Subcutaneous abdominal adipose tissue (tissue), 5 donors: Measurements from ENCODE around the gene CELA2A.

ENCODE experiments used
- H3K27ac ChIP-seq: one replicate; pipeline ENCODE4 v1.7.0; 2013; ENCODE audit warnings: low read depth, mild to moderate bottlenecking, inconsistent platforms, low read length, moderate library complexity
- H3K27me3 ChIP-seq, 5 donors: one replicate each; pipeline ENCODE4 v1.7.0; 2013; ENCODE audit warnings: low read length in 5 of 5, inconsistent platforms in 1 of 5; ENCODE audit not compliant: control insufficient read depth in 5 of 5, insufficient read depth in 4 of 5
- H3K36me3 ChIP-seq, 5 donors: one replicate each; pipeline ENCODE4 v1.7.0; 2013; ENCODE audit warnings: low read length in 5 of 5; ENCODE audit not compliant: control insufficient read depth in 5 of 5, insufficient read depth in 5 of 5
- H3K4me1 ChIP-seq, 5 donors: one replicate each; pipeline ENCODE4 v1.7.0; 2013; ENCODE audit warnings: low read length in 5 of 5, mild to moderate bottlenecking in 3 of 5, moderate library complexity in 1 of 5; ENCODE audit not compliant: control insufficient read depth in 5 of 5, insufficient read depth in 5 of 5
- H3K4me3 ChIP-seq, 5 donors: one replicate each; pipeline ENCODE4 v1.7.0; 2013; ENCODE audit warnings: low read length in 5 of 5, low read depth in 1 of 5
- H3K9ac ChIP-seq, 5 donors: one replicate each; pipeline ENCODE4 v1.7.0; 2013; ENCODE audit warnings: low read length in 5 of 5, mild to moderate bottlenecking in 4 of 5, moderate library complexity in 3 of 5
- H3K9me3 ChIP-seq, 5 donors: one replicate each; pipeline ENCODE4 v1.7.0; 2013; ENCODE audit warnings: low read length in 5 of 5; ENCODE audit not compliant: control insufficient read depth in 5 of 5
- donor health status: healthy.
- donor health status: healthy.
- donor health status: healthy.
- donor health status: healthy.
- donor health status: healthy.

CELA2A gene

GRCh38 chr1:15413563-15414444, 42.7 kb upstream of the CELA2A start:
- peak overlapping the region; percentile 50 for H3K27ac ChIP-seq
- H3K4me3 ChIP-seq: peak overlapping the region in 2 of 5 donors; percentile 29 to 82
- peak overlapping the region in 1 of 5 donors; percentile 7 for H3K9ac ChIP-seq
- no peaks in the 10 kb centered on the region for H3K9me3 ChIP-seq
- H3K4me1 ChIP-seq: peaks cover 5 to 86% (median 65%) of the 10 kb centered on the region in 5 donors
- peaks cover 0 to 7% (median 0%) of the 10 kb centered on the region in 5 donors for H3K36me3 ChIP-seq
- H3K27me3 ChIP-seq: no peaks in the 10 kb centered on the region

- Histone ChIP-seq H3K4me3 (no peak overlapping the region), H3K4me1 (peaks cover 5 to 87% (median 65%) of the 10 kb centered on the region in 5 donors), H3K27ac (peak overlapping the region; percentile 61), H3K9ac (peak overlapping the region in 1 of 5 donors; percentile 7), H3K27me3 (no peaks in the 10 kb centered on the region), H3K9me3 (no peaks in the 10 kb centered on the region), H3K36me3 (peaks cover 0 to 7% (median 0%) of the 10 kb centered on the region in 5 donors)
Measured at GRCh38 chr1:15414445-15414983, 42.0 kb upstream of the CELA2A start.

- peaks cover 7 to 83% (median 55%) of the 10 kb centered on the region in 5 donors for H3K4me1 ChIP-seq
- H3K27ac ChIP-seq: peak overlapping the region; percentile 61
- no peaks in the 10 kb centered on the region for H3K27me3 ChIP-seq
- H3K9ac ChIP-seq: no peak overlapping the region
- peaks cover 0 to 7% (median 0%) of the 10 kb centered on the region in 5 donors for H3K36me3 ChIP-seq
- no peaks in the 10 kb centered on the region for H3K9me3 ChIP-seq
- peak overlapping the region in 1 of 5 donors; percentile 13 for H3K4me3 ChIP-seq
Measured at GRCh38 chr1:15417059-15417934, 39.2 kb upstream of the CELA2A start.

- Histone ChIP-seq H3K27me3 (no peaks in the 10 kb centered on the region), H3K36me3 (peaks cover 0 to 7% (median 3%) of the 10 kb centered on the region in 5 donors), H3K4me3 (no peak overlapping the region), H3K4me1 (peaks cover 7 to 67% (median 39%) of the 10 kb centered on the region in 5 donors), H3K9me3 (no peaks in the 10 kb centered on the region), H3K27ac (no peak overlapping the region), H3K9ac (peak overlapping the region in 1 of 5 donors; percentile 25)
Measured at GRCh38 chr1:15418806-15419515, 37.6 kb upstream of the CELA2A start.

GRCh38 chr1:15420853-15421465, 35.6 kb upstream of the CELA2A start:
- Histone ChIP-seq H3K9me3 (no peaks in the 10 kb centered on the region), H3K36me3 (peaks cover 0 to 13% (median 5%) of the 10 kb centered on the region in 5 donors), H3K27ac (no peak overlapping the region), H3K4me1 (peaks cover 6 to 47% (median 35%) of the 10 kb centered on the region in 5 donors), H3K27me3 (no peaks in the 10 kb centered on the region), H3K9ac (no peak overlapping the region), H3K4me3 (no peak overlapping the region)

GRCh38 chr1:15422871-15423270, 33.7 kb upstream of the CELA2A start:
- peaks cover 4 to 27% (median 19%) of the 10 kb centered on the region in 5 donors for H3K4me1 ChIP-seq

GRCh38 chr1:15423355-15424077, 33.0 kb upstream of the CELA2A start:
- Histone ChIP-seq H3K27ac (no peak overlapping the region), H3K27me3 (no peaks in the 10 kb centered on the region), H3K4me3 (no peak overlapping the region), H3K9ac (no peak overlapping the region), H3K9me3 (no peaks in the 10 kb centered on the region), H3K36me3 (peaks cover 0 to 38% (median 24%) of the 10 kb centered on the region in 5 donors), H3K4me1 (peaks cover 4 to 27% (median 19%) of the 10 kb centered on the region in 5 donors)

More at GRCh38 chr1:15422871-15423270, 33.7 kb upstream of the CELA2A start:
- peaks cover 0 to 32% (median 22%) of the 10 kb centered on the region in 5 donors for H3K36me3 ChIP-seq
- no peak overlapping the region for H3K9ac ChIP-seq
- H3K4me3 ChIP-seq: no peak overlapping the region
- no peak overlapping the region for H3K27ac ChIP-seq
- H3K9me3 ChIP-seq: no peaks in the 10 kb centered on the region
- H3K27me3 ChIP-seq: no peaks in the 10 kb centered on the region

- peaks cover 2 to 20% (median 12%) of the 10 kb centered on the region in 5 donors for H3K4me1 ChIP-seq
- H3K9ac ChIP-seq: no peak overlapping the region
- H3K27me3 ChIP-seq: no peaks in the 10 kb centered on the region
- no peak overlapping the region for H3K4me3 ChIP-seq
- H3K27ac ChIP-seq: no peak overlapping the region
- H3K36me3 ChIP-seq: peaks cover 0 to 45% (median 24%) of the 10 kb centered on the region in 5 donors
- H3K9me3 ChIP-seq: no peaks in the 10 kb centered on the region
Measured at GRCh38 chr1:15424146-15424667, 32.3 kb upstream of the CELA2A start.
